ENCODE data around the gene APOL3. TPM values are rescaled to one million over a fixed set of nuclear protein-coding genes. Genes with fewer than 3 reads are reported as not detected.

The APOL3 gene, protein sequence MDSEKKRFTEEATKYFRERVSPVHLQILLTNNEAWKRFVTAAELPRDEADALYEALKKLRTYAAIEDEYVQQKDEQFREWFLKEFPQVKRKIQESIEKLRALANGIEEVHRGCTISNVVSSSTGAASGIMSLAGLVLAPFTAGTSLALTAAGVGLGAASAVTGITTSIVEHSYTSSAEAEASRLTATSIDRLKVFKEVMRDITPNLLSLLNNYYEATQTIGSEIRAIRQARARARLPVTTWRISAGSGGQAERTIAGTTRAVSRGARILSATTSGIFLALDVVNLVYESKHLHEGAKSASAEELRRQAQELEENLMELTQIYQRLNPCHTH
- 1.5 and 2.7 TPM in 2 replicates for total RNA-seq (2014; rRNA removed; shearing (Covaris generic))

DNA sequence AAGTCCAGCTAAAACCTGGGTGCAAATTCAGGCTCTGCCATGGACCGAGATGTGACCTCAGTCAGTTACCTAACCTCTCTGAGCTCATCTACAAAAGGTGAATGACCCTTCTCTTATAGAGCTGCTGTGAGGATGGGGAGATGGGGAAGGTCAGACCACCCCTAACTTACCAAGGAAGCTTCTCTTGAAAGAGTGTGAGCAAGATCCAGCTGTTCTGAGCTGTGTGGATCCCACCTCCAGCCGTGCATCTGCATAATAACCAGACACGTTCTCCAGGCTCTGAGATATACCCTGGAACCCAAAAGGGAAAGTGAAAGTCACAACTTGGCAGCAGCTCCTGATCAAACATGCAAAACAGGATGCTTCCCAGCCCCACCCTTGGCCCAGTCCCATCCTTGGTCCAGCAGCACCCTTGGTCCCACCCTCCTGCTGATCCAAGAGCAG lies at the start of gene APOL3:
APOL3 (minus strand) TSS at position 257 of the 444 bp plus-strand sequence. CDS start 11,700 bp downstream, outside the sequence.

DNA sequence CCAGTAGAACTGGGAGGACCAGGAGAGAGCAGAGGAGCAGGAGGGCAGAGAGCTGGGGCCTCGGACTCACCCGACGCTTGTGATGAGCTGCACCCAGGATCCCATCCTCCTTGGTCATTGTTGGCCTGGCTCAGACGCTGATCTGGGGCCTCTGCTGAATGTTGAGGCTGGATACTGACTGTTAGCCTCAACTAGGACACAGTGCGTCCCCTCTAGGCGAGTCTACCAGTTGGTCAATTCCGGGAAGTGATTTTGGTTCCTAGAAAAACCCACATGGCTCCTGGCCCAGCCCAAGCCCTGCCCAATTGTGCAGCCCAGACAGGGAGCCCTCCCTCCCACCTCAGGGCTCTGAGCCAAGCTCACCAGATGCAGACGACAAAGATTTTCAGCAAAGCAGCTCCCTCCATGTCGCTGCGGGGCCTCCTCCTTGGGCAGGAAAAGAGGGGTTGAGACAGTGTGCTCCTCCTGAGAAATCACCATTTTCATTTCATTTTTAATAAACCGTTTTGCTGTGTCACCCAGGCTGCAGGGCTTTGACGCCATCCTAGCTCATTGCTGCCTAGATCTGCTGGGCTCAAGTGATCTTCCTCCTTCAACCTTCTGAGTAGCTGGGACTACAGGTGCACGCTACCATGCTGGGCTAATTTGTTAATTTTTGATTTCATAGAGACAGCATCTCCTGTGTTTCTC lies 41.2 kb upstream of the APOL3 start, which contains the start of gene APOL4:
APOL4 (minus strand) TSS at position 180 of the 690 bp plus-strand sequence; CDS start at position 105, 75 bp downstream.

Other genes with a start within 250 kb of the APOL3 start
- 62.4 and 81.8 TPM in 2 replicates for gene RBFOX2, start 131.9 kb downstream of the APOL3 start, total RNA-seq (2014; rRNA removed; shearing (Covaris generic))
- not detected in 2 replicates for gene APOL4, start 41.1 kb upstream of the APOL3 start, total RNA-seq (2014; rRNA removed; shearing (Covaris generic))
- gene APOL2, start 78.8 kb upstream of the APOL3 start, total RNA-seq (2014; rRNA removed; shearing (Covaris generic)), result 8.6 and 9.3 TPM in 2 replicates
- gene APOL1, start 92.4 kb upstream of the APOL3 start, total RNA-seq (2014; rRNA removed; shearing (Covaris generic)), result 1.4 and 1.9 TPM in 2 replicates
- 155 and 181 TPM in 2 replicates for gene MYH9, start 227.2 kb upstream of the APOL3 start, total RNA-seq (2014; rRNA removed; shearing (Covaris generic))

All from A375 (cell line).